Umbilical cord (tissue), 2 donors: Measurements from ENCODE around the gene DAPK3. TPM values are rescaled to one million over a fixed set of nuclear protein-coding genes. Genes with fewer than 3 reads are reported as not detected.
A peak's percentile ranks its signal among the peaks of the same experiment; 100 is the strongest.
"Not testable (repeated sequence)": the region's sequence is repeated elsewhere in the genome, so short reads cannot be mapped to it uniquely, and the experiment has no call there.

Experiments
- DNase-seq: peaks from one replicate; pipeline ENCODE4 v3.0.0-alpha.2; 2015; ENCODE audit warnings: low spot score
- total RNA-seq: library from RNA; depleted of rRNA; stranded (reverse); fragments of >200 nt; gene quantifications from one replicate; pipeline ENCODE4 v1.2.3, GENCODE V29; 2014; ENCODE audit warnings: low replicate concordance; ENCODE audit not compliant: insufficient read depth

Gene DAPK3
- total RNA-seq, 1 donor from 2014 or later: 87.2 TPM

DNA sequence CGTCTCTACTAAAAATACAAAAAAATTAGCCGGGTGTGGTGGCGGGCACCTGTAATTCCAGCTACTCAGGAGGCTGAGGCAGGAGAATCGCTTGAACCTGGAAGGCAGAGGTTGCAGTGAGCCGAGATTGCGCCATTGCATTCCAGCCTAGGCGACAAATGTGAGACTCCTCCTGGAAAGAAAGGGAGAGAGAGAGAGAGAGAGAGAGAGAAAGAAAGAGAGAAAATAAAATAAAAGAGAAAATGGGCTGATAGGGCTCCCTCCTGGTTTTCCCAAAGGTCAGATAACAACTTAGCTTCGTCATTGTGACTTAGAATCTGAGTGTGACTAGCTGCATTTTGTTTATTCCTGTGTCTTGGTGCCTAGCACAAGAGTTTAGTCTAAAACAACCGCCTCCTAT is 34.5 kb upstream of the DAPK3 start:
- DNase-seq: not testable (repeated sequence)

DNA sequence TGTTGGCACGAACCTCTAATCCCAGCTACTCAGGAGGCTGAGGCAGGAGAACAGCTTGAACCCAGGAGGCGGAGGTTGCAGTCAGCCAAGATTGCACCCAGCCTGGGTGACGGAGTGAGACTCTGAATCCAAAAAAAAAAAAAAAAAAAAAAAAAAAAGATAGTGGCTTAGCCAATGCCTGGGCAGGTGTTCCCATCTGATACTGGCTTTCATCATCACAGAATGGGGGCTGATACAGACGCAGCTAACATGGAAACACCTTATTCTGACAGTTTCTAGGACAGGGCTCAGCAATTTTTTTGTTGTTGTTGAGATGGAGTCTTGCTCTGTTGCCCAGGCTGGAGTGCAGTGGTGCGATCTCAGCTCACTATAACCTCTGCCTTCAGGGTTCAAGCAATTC is 29.9 kb upstream of the DAPK3 start:
- not testable (repeated sequence) for DNase-seq

DNA sequence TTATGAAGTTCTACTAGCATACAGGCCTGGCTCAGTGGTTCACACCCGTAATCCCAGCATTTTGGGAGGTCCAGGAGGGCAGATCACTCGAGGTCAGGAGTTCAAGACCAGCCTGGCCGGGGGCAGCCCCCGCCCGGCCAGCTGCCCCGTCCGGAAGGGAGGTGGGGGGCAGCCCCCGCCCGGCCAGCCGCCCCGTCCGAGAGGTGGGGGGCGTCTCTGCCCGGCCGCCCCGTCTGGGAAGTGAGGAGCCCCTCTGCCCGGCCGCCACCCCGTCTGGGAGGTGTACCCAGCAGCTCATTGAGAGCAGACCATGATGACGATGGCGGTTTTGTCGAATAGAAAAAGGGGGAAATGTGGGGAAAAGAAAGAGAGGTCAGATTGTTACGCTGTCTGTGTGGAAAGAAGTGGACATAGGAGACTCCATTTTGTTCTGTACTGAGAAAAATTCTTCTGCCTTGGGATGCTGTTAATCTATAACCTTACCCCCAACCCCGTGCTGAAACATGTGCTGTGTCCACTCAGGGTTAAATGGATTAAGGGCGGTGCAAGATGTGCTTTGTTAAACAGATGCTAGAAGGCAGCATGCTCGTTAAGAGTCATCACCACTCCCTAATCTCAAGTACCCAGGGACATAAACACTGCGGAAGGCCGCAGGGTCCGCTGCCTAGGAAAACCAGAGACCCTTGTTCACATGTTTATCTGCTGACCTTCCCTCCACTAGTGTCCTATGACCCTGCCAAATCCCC is 27.9 kb upstream of the DAPK3 start:
- DNase-seq: not testable (repeated sequence)

DNA sequence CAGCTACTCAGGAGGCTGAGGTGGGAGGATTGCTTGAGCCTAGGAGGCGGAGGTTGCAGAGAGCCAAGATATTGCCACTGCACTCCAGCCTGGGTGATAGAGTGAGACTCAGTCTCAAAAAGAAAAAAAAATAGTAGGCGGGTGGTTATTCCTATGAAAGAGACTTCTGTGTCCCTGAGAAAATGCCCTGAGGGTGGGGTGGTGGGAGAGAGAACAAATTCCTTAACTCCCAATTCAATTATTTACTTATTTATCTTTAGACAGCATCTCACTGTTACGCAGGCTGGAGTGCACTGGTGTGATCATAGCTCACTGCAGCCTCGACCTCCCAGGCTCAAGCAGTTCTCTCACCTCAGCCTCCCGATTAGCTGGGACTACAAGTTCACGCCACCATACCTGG is 24.7 kb upstream of the DAPK3 start:
- no peak for DNase-seq

DNA sequence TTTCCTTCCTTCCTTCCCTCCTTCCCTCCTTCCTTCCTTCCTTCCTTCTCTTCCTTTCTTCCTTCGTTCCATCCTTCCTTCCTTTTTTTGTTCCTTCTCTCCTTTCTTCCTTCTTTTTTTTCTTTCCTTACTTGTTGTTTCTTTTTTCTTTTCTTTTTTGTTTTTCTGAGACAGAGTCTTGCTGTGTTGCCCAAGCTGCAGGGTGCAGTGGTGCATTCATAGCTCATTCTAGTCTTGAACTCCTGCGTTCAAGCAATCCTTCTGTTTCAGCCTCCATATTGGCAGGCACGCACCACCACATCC is 19.9 kb upstream of the DAPK3 start:
- no peak for DNase-seq

DNA sequence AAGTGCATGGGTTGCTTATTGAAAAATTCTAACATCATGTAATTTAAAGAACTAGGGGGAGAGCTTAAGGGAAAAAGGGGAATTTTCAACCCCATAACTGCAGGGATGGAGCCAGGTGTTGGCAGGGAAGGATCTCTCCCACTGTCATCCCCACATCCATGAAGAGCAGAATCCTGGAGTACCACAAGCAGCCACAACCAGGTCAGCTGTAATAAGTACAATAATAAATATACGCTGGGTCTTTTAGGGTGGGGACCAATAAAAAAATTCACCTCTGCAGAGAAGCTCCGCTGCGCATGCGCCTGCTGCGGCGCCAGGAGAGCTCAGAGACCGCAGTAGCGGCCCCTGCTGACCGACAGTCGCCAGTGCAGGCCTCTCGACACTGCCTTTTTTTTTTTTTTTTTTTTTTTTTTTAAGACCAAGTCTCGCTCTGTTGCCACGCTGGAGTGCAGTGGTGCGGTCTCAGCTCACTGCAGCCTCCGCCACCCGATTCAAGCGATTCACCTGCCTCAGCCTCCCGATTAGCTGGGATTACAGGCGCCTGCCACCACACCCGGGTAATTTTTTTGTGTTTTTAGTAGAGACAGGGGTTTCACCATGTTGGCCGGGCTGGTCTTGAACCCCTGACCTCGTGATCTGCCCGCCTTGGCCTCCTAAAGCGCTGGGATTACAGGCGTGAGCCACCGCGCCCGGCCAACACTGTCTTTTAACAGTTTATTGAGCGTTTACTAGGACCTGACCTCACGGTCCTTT is 16.9 kb upstream of the DAPK3 start:
- peak; percentile 90 for DNase-seq

DNA sequence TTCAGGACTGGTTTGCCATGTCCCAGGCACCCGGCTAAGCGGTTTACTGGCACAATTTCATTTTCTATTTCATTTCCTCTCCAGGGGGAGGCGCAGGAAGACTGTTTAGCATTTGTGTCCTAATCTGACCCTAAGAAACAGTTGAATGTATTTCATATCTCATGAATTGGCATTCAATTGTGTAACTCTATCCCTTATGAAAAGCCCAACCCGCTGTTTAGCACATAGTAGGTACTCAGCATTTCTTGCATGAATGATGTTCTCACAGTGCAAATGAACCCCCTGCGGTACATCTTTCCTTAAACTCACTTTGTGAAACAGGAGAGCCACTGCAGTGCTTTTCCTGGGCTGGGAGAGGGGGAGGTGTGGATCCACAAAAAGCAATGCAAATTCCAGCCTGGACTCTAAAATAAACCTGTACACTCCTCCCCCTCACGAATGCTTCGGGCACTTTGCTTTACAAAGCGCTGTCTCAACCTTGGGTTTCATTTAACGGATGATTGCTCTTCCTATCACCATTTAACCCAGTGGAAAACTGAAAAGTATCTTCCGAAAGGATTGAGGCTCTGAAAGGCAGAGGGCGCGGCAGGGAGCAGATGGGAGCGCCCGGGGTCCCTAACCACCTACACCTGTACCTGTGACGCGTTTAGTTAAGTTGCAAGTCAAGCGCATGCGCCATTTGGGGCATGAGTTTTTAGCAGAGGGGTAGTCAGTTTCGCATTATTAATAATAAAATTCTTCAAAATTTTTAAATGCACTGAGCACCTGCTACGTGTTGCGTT is 15.6 kb upstream of the DAPK3 start:
- DNase-seq: peak; percentile 85

DNA sequence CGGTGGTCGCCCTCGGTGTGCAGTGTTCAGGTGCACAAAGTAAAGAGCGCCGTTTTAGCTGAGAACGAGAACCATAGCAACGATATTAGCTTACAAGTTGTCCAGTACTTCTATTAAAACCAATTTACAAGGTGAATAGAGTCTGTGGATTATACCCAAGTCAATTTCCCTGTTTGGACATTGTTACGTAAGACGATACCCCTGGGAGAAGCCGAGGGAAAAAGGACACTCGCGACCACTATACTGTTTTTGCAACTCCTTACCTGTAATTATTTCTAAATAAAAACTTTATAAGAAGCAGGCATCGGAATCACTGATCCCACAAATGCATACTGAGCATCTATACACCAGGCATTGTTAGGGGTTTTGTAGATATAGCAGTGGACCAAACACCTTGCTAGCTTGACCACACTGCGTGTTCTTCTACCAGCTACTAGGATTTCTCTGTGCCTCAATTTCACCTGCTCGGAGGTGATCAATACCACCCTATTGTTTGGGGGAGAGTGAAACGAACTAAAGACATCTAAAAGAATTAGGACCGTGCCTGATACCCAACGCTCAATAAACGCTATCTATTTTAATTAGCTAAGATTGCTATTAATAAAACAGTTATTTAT is 14.9 kb upstream of the DAPK3 start:
- no peak for DNase-seq

DNA sequence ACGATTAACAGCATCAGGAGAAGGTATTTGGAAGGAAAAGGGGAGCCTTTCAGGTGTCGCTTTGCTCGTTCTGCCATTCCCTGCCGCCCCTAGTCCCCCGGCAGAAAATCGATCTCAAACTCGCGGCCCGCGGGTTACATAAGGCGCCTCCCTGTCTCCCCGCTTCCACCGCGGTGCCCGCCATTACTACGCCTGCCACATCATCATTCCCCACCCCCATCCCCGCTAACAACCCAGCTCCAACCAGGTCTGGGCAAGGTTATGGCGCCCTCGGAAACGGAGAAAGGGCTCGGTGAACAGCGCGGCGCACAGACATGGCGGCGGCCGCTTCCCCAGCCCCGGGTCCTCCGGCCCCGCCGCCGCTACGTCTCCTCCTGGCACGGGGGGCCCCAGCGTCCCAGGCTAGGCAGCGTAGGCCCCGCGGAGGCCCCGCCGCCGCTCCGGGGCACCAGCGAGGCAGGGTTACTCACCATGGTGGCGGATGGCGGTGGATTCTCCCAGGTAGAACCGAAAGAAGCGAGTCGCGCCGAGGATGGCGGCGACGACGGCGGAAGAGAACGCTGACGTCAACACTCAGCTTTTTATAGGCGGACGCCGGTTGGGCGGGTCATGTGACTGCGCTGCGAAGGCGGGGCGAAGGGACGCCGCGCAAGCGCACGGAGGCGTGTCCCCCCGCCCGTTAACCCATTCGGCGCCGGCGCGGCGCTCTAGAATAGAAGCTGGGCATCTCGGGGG is 14.2 kb upstream of the DAPK3 start, which contains the start of gene EEF2:
EEF2 (minus strand) TSS at position 556 of the 735 bp plus-strand sequence; CDS start at position 473, 83 bp downstream.
- DNase-seq: peak; percentile 89

DNA sequence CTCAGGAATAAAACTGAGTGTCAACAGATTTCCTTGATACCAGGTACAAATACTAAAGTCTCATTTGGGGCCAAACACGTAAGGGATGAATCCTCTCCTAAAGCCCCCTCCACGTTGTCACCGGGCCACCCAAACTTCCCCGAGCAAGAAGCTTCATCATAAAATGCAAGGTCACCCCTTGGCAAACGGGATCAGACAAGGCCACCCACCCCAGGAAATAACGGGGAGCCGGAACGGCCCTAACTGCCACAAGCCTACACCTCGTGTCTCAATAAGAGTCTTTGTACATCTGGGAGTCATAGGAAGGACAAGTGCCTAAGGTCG is 13.6 kb upstream of the DAPK3 start:
- DNase-seq: no peak

DNA sequence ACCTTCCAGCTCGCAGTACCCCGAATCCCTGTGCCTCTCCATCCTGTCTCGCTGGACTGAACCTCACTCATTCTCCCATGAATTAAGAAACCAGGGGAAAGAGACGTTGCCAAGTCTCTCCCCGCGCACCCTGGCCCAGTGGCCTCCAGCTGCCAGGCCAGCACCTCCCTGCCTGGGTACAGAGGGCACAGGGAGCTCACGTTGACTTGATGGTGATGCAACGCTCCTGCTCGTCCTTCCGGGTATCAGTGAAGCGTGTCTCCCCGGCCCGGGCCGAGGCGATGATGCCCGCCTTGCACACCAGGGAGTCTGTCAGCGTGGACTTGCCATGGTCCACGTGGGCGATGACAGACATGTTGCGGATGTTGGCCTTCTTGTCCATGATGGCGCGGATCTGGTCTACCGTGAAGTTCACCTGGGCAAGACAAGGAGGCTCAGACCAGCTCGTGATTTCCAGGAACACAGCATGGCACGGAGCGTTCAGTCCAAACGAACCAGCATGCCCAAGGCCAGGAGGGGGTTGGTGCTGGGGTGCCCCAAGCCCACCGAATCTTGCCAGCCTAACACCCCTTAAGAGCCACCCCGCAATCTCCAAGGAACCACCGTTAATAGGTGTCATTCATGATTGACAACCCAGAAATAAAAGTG is 13.2 kb upstream of the DAPK3 start:
- no peak for DNase-seq

DNA sequence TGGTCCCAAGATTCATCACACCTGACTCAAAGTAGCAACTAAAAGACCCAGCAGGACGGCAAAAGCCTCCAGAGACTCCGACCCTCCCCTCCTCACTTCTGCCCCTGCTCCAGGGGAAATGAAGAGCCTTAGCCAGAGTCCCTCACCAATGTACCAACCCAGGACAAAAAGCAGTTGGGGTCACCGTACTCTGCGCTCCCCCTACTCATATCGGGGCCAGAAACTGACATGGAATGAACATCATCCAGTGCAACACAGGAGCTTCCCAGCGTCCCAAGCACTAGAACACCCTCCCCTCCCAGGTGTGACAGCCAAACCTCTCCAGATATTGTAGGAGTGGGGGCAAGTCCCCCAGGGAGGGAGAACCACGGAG is 12.6 kb upstream of the DAPK3 start:
- DNase-seq: no peak

DNA sequence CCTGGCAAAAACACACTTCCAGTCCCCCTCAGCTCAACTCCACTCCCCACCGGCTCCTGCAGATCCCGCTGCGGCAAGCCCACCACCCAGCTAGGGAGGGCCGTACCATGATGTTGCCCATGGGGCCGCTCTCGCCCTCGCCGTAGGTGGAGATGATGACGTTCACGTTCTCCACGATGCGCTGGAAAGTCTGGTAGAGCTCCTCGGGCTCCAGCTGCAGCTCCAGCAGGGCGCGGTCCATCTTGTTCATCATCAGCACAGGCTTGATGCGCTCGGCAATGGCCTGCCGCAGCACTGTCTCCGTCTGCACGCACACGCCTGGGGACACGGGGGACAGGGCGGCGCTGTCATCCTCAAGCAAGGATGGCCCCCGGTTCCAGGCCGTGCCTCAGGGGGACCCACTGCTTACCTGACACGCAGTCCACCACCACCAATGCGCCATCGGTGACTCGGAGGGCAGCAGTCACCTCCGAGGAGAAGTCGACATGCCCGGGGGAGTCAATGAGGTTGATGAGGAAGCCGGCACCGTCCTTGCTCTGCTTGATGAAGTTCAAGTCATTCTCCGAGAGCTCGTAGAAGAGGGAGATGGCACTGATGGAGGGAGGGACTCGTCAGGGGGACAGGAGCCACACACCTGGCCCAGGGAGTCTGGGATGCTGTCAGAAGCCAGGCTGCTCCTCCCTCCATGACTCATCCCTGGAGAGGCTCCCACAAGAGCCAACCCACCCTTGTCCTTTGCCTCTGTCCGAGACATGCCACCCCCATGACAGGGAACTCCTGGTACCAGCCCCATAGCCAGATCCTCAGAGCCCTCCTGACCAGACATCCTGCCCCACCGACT is 12.0 kb upstream of the DAPK3 start:
- no peak for DNase-seq

DNA sequence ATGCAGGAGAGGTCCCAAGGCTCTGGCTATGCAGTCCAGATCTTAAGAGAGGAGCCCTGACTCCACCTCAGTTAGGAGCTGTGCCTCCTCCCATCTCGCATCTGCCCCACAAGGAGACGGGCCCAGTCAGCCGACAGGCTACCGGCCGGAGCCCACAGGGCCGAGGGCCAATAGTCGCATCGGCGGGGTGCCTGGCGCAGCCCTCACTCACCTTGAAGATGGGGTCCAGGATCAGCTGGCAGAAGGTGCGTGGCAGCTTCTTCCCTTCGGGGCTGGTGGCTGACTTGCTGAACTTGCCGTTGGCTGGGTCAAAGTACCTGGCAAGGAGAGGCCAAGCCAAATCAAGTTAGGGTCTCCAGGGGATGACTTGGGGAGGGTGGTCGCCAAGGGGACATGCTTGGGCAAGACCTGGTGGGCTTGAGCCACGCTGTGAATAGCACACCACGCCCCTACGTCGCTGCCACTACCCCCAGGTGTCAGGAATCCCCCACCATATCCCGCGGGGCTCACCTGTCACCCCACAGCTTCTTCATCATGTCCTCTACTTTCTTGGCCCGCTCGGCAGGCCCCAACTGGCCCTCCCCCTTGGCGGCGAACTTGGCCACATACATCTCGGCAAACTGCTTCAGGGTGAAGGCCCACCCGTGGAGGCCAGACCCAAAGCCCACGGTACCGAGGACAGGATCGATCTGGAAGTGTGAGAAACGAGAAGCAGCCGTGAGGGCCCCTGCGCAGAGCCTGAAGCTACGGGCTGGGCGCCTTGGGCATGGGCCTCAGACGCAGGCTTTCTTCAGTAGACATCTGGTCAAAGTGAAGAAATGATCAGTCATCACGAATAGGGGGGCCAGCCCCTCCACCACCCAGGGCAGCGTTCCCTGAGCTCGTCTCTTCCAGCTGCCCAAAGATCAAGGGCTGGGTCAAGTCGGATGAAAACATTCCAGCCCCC is 11.1 kb upstream of the DAPK3 start:
- DNase-seq: no peak

DNA sequence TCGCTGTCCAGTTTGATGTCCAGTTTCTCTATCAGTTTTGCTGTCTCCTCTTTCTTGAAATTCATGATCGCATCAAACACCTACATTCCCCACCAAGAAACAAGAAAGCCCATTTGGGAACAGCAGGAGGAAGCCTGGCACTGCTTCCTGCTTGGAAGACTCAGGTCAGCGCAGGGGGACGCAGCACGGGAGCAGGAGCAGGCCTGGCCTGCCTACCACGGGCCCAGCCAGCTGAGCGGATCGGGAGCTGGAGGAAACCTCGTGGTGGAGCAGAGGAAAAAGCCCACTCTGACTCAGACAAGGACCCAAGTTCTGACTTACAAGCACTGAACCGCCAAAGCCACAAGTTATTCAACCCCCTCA is 10.5 kb upstream of the DAPK3 start:
- no peak for DNase-seq

DNA sequence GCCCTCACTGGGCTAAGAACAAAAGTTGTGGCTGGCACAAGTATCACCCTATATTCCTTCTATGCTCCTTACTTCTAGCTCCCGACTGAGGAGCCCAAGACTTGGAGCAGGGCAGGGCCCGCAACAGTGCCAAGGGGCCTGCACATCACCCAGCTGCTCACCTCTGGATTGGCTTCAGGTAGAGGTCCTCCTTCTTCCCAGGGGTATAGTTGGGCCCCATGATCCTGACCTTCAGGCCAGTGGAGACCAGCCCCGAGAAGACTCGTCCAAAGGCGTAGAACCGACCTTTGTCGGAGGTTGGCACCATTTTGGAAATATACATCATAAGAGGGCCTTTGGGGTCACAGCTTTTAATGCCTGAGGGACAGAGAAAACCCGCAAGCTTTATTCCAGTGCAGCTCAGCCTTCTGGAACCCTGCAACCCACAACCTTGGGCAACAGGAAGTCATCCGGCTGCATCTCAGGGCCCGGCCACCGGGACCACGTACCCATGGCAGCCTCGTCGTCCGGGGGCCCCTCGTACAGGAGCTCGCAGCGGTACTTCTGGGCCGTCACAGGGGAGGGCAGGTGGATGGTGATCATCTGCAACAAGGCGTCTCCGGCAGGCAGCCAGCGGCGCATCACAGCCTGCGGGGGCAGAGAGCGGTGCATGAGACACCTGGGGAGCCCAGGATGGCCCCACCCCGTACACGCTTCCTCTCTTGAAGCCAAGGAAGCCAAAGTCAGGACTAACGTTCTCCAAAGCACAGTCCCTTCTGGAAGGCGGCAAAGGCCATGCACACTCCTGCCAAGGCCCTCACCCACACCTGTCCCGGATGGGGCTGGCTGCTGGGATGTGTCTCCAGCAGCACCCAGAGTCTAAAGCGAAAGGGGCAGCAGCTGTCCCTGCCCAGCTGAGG is 9.7 kb upstream of the DAPK3 start:
- DNase-seq: no peak

DNA sequence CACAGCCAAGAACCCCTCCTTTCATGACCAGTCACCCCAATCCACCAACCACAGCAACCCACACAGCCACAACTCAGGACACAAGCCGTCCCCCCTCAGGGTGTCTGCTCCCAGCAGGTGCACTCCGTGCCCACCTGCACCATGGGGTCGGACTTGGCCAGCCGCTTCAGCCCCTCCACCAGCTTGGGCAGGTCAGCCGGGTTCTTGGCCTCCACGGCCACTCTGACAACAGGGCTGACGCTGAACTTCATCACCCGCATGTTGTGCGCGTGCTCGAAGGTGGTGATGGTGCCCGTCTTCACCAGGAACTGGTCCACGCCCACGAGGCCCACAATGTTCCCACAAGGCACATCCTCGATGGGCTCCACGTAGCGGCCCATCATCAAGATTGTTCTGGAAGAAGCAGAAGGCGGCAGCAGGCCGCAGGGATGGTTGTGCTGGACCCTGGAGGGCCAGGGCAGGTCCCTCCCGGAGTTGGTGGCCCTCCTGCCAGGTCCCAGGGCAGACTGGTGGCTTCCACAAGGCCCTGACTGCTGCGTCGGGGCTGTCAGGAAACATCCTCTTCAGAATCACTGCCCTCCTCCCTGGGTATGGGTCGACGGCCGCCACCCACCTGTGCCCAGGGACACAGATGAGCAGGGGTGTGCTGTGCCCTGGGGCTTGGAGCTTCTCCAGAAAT is 8.9 kb upstream of the DAPK3 start:
- DNase-seq: no peak
